ENCODE results near the gene CASP2.

DNA sequence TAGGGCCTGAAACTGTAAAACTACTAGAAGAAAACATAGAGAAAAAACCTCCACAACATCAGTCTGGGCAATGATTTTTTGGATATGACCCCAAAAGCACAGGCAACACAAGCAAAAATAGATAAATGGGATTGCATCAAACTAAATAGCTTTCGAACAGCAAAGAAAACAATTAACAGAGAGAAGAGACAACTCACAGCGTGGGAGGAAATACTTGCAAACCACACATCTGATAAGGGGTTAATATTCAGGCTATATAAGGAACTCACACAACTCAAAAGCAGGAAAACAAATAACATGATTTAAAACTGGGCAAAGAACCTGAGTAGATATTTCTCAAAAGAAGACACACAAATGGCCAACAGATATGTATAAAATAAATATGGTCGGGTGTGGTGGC is 32.6 kb upstream of the CASP2 start:
- TF ChIP-seq, protein P1, sequence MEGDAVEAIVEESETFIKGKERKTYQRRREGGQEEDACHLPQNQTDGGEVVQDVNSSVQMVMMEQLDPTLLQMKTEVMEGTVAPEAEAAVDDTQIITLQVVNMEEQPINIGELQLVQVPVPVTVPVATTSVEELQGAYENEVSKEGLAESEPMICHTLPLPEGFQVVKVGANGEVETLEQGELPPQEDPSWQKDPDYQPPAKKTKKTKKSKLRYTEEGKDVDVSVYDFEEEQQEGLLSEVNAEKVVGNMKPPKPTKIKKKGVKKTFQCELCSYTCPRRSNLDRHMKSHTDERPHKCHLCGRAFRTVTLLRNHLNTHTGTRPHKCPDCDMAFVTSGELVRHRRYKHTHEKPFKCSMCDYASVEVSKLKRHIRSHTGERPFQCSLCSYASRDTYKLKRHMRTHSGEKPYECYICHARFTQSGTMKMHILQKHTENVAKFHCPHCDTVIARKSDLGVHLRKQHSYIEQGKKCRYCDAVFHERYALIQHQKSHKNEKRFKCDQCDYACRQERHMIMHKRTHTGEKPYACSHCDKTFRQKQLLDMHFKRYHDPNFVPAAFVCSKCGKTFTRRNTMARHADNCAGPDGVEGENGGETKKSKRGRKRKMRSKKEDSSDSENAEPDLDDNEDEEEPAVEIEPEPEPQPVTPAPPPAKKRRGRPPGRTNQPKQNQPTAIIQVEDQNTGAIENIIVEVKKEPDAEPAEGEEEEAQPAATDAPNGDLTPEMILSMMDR (IDR thresholded peaks at IDR 0.05 in 4 of 5, conservative IDR thresholded peaks at IDR 0.05 in 1 of 5) = no peak
- no peak for TF ChIP-seq POLR2A (IDR thresholded peaks at IDR 0.05)

Measured in gastrocnemius medialis (tissue), 4 donors.